ENCODE results near the gene UVRAG. TPM values are rescaled to one million over a fixed set of nuclear protein-coding genes. Genes with fewer than 3 reads are reported as not detected.

Gene UVRAG
- total and polyA plus RNA-seq, 2 of the 4 experiments (the other 2 are of a cell fraction) = 5.6 to 10.9 TPM

DNA sequence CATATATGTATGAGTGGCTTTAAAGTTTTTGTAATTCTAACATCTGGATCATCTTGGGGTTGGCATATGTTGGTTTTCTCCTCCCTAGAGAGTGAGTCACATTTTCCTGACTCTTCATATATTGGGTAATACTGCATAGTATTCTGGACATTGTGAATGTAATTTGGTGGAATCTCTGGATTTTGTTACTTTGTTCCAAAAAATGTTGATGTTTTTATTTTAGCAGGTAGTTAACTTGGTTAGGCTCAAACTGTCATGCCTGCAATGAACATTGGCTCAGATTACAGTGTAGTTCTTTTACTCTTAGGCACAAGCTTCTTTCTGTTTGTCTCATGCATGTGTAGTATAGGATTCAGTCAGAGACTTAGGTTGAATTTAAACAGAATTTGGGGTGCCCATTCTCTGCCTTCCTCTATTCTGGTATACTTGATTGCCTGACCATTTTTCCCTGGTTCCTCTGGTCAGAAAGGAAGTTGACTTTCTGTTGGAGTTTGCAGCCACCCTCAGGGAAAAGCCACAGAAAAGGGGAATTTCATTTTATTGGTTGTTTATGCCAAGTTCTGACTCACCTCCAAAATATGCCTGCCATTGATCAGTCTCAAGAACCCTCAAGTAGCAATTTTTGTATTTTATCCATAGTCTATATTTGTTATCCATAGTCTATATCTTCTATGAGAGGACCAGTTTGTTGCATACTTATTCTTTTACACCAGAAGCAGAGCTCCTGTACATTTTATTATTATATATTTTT, 151.7 kb downstream of the UVRAG start:
- ATAC-seq (ENCODE audit: low read depth) (peak; percentile 79), DNase-seq (peak; percentile 84)
- Histone ChIP-seq H2AK9ac (replicated peaks; ENCODE audit: low read depth, low read length, poor library complexity) (no peak overlapping the region), H3K14ac (replicated peaks; ENCODE audit: low read depth, low read length) (no peak overlapping the region), H2AFZ (replicated peaks; ENCODE audit: low read length, poor library complexity) (no peak overlapping the region), H3K9me3 (ENCODE audit: control insufficient read depth, insufficient read depth, low read length) (no peaks in the 10 kb centered on the region), H2BK15ac (ENCODE audit: low read depth, low read length) (no peak overlapping the region), H2BK20ac (ENCODE audit: low read depth, low read length) (no peak overlapping the region), H4K5ac (ENCODE audit: low read depth, low read length) (peak overlapping the region; percentile 31; the same call in 1 of the 2 replicates), H3K4ac (ENCODE audit: low read depth, low read length) (0 out of 2 replicates have a peak overlapping the region, but pooled peaks have one; percentile 1), H3K79me1 (ENCODE audit: low read depth in 1 of 2, low read length in 2 of 2) (peaks cover 6 to 12% of the 10 kb centered on the region in 2 experiments), H3K23ac (ENCODE audit: low read depth, low read length) (no peak overlapping the region), H3K4me1 (ENCODE audit: control insufficient read depth, insufficient read depth, low read length) (peaks cover 10% of the 10 kb centered on the region), H3K4me2 (ENCODE audit: low read depth, low read length) (peak overlapping the region; percentile 87), H3K9me1 (ENCODE audit: insufficient read depth, low read length) (peaks cover 6% of the 10 kb centered on the region; the same call in 1 of the 2 replicates), H3K36me3 (ENCODE audit: control insufficient read depth, insufficient read depth, low read length) (no peaks in the 10 kb centered on the region), H3K27ac (ENCODE audit: insufficient read depth, low read length) (peak overlapping the region; percentile 41; the same call in 1 of the 2 replicates), H3K4me3 (ENCODE audit: insufficient read depth, low read depth, low read length) (no peak overlapping the region), H3K27me3 (ENCODE audit: control insufficient read depth, insufficient read depth, low read length) (no peaks in the 10 kb centered on the region), H3K9ac (ENCODE audit: low read depth, low read length) (no peak overlapping the region), H4K8ac (ENCODE audit: low read depth in 2 of 2, low read length in 2 of 2) (no peak overlapping the region), H4K91ac (ENCODE audit: insufficient read depth, low read depth, low read length) (no peak overlapping the region), H3K18ac (ENCODE audit: low read depth, low read length) (peak overlapping the region; percentile 50; the same call in 1 of the 2 replicates), H2BK120ac (ENCODE audit: low read depth, low read length) (peak overlapping the region; percentile 3; the same call in 1 of the 2 replicates), H4K20me1 (ENCODE audit: insufficient read depth, low read length) (0 out of 2 replicates have a peak, but pooled peaks cover 5% of the 10 kb centered on the region), H2BK5ac (ENCODE audit: low read depth, low read length, poor library complexity, severe bottlenecking) (peak overlapping the region; percentile 33), H3K56ac (ENCODE audit: extremely low read depth, insufficient read depth, low read length) (peak overlapping the region; percentile 5; the same call in 1 of the 2 replicates), H2AK5ac (ENCODE audit: low read depth, low read length) (no peak overlapping the region)
- peak; percentile 74 for TF ChIP-seq FOS (IDR thresholded peaks at IDR 0.05; ENCODE audit: low read depth, low read length)
- peak; percentile 95 for TF ChIP-seq CEBPB (IDR thresholded peaks at IDR 0.05; ENCODE audit: low read depth, low read length)
- TF ChIP-seq, protein P1, sequence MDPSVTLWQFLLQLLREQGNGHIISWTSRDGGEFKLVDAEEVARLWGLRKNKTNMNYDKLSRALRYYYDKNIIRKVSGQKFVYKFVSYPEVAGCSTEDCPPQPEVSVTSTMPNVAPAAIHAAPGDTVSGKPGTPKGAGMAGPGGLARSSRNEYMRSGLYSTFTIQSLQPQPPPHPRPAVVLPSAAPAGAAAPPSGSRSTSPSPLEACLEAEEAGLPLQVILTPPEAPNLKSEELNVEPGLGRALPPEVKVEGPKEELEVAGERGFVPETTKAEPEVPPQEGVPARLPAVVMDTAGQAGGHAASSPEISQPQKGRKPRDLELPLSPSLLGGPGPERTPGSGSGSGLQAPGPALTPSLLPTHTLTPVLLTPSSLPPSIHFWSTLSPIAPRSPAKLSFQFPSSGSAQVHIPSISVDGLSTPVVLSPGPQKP (IDR thresholded peaks at IDR 0.05; ENCODE audit: borderline replicate concordance, low read depth, low read length) = no peak
- BruUV-seq (replicated peaks) = no TSS peak
- in situ Hi-C loops (cut with MboI; ENCODE audit: low sequenced_read_pairs) (no loop called here), dilution Hi-C loops (cut with HindIII; ENCODE audit: low sequenced_read_pairs, unreplicated experiment) (no loop called here), intact Hi-C loops (cut with micrococcal nuclease) (loop anchor here (5.0 kb wide), 1 partner anchor 34 kb away; no protein-coding TSS in a partner anchor)
- POLR2A ChIA-PET (ENCODE audit: unreplicated experiment) = no interaction called here
- CTCF ChIA-PET = interaction anchor here (1.0 kb wide), 1 partner anchor 102 kb away, joined by 3 read pairs; no protein-coding TSS in a partner anchor

All from IMR-90 (cell line).